WERI-Rb-1 (cell line): ENCODE data around the gene LNX1.

ENCODE experiments used
- DNase-seq: peaks from one replicate; pipeline ENCODE4 v3.0.0-alpha.2; 2020
- H3K27ac ChIP-seq: fragments of 250-450 bp; sonication (Bioruptor Pico); 2 replicates; pipeline ENCODE4 v1.5.1; 2020; ENCODE audit warnings: mild to moderate bottlenecking, moderate library complexity
- H3K27me3 ChIP-seq: fragments of 250-450 bp; sonication (Bioruptor Pico); 2 replicates; pipeline ENCODE4 v1.5.1; 2021; ENCODE audit warnings: mild to moderate bottlenecking, low read depth, moderate library complexity; ENCODE audit not compliant: insufficient read depth, severe bottlenecking
- H3K36me3 ChIP-seq: fragments of 250-450 bp; sonication (Bioruptor Pico); 2 replicates; pipeline ENCODE4 v1.5.1; 2020; ENCODE audit warnings: mild to moderate bottlenecking, moderate library complexity
- H3K4me3 ChIP-seq: 2 replicates; pipeline ENCODE4 v1.5.1; 2011; ENCODE audit warnings: low read depth, mild to moderate bottlenecking, control low read depth, low read length
- H3K9me3 ChIP-seq: fragments of 250-450 bp; sonication (Bioruptor Pico); 2 replicates; pipeline ENCODE4 v1.5.1; 2021; ENCODE audit warnings: mild to moderate bottlenecking, moderate library complexity; ENCODE audit not compliant: severe bottlenecking
- TF ChIP-seq, protein P1 (sequence below): IDR thresholded peaks from 2 replicates; pipeline ENCODE4 v1.5.1; 2011; ENCODE audit warnings: low read depth, mild to moderate bottlenecking, control low read depth, inconsistent platforms, low read length

The LNX1 gene

DNA sequence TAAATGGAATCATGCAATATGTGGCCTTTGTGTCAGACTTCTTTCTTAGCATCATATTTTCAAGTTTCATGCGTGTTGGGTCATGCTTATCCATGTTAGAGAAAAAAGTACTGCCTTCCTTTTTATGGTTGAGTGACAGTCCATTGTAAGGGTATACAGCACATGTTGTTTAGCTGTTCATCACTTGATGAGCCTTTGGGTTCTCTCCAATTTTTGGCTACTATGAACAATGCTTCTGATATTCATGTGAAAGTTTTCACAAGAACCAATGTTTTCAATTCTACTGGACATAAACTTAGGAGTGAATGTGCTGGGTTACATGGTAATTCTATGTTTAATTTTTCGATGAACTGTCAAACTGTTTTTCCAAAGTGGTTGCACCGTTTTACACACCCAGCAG, 28.1 kb upstream of the LNX1 start:
- no peaks in the 10 kb centered on the region for H3K9me3 ChIP-seq
- H3K4me3 ChIP-seq: no peak overlapping the region
- TF ChIP-seq, protein P1, sequence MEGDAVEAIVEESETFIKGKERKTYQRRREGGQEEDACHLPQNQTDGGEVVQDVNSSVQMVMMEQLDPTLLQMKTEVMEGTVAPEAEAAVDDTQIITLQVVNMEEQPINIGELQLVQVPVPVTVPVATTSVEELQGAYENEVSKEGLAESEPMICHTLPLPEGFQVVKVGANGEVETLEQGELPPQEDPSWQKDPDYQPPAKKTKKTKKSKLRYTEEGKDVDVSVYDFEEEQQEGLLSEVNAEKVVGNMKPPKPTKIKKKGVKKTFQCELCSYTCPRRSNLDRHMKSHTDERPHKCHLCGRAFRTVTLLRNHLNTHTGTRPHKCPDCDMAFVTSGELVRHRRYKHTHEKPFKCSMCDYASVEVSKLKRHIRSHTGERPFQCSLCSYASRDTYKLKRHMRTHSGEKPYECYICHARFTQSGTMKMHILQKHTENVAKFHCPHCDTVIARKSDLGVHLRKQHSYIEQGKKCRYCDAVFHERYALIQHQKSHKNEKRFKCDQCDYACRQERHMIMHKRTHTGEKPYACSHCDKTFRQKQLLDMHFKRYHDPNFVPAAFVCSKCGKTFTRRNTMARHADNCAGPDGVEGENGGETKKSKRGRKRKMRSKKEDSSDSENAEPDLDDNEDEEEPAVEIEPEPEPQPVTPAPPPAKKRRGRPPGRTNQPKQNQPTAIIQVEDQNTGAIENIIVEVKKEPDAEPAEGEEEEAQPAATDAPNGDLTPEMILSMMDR: no peak
- H3K36me3 ChIP-seq: no peaks in the 10 kb centered on the region
- DNase-seq: no peak
- no peak overlapping the region for H3K27ac ChIP-seq
- H3K27me3 ChIP-seq: no peaks in the 10 kb centered on the region

DNA sequence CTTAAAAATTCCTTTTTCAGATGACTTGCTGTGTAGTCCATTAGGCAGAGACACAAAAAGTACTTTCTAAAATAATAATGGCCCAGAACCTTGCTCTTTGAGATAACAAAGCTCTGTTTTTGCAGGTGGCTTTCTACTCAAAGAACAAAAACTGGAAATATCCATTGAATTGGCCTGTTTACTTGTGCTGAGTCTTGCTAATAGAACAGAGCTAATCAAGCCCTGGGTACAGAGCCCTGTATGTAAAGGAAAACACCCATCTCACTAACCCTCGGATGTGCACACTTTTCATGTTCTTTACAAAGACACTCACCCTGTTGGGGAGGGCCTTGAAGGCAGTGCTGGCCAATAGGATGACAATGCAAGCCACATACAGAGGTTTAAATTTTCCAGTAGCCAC, 27.0 kb upstream of the LNX1 start:
- no peaks in the 10 kb centered on the region for H3K27me3 ChIP-seq
- DNase-seq: no peak
- no peak overlapping the region for H3K4me3 ChIP-seq
- no peaks in the 10 kb centered on the region for H3K9me3 ChIP-seq
- H3K36me3 ChIP-seq: no peaks in the 10 kb centered on the region
- TF ChIP-seq, protein P1: no peak
- H3K27ac ChIP-seq: no peak overlapping the region

DNA sequence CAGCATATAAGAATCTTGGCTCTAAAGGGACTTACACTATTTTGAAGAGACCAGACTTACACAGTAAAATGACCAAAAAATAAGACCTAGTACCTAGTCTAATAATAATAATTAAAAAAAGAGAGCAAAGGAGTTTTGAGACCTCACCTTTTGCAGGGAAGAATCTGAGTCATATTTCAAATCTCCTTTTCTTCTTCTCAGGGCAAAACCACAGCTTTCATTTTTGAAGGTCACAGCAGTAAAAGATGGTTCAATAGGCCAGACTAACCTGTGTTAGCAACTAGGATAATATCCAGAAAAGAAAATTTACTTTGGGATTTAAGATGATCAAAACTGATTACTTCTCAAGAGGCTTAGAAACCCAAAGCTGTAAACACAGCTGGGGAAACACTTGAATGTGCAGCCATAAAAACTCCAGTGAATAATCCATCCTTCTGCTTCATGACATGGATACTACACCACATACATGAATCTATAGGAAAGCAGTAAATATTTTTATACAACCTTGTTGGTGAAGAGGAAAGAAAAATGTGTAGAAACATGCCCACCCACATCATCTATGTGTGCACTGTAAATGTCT, 25.9 kb upstream of the LNX1 start:
- Histone ChIP-seq H3K27ac (no peak overlapping the region), H3K4me3 (no peak overlapping the region), H3K27me3 (no peaks in the 10 kb centered on the region), H3K36me3 (no peaks in the 10 kb centered on the region), H3K9me3 (no peaks in the 10 kb centered on the region)
- no peak for DNase-seq
- TF ChIP-seq, protein P1: no peak

DNA sequence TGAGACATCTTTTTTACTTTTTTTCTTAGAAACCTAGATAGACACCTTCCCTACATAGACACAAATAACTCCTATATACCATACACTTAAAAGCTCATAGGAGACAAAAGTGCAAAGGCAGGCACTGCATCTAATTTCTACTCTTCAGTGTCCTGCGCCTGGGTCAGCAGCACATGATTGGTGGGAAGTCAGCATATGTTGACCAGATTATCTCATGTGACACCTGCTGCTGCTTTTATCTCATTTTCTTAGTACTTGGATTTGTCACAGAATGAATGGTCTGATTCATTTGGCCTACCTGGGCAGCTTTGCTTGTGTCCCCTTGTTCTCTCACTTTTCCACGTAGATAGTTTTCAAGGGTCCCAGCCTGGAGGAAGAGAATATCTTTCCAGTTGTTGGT, 24.9 kb upstream of the LNX1 start:
- H3K27me3 ChIP-seq: no peaks in the 10 kb centered on the region
- no peaks in the 10 kb centered on the region for H3K36me3 ChIP-seq
- no peaks in the 10 kb centered on the region for H3K9me3 ChIP-seq
- DNase-seq: peak; percentile 31
- TF ChIP-seq, protein P1: no peak
- no peak overlapping the region for H3K27ac ChIP-seq
- no peak overlapping the region for H3K4me3 ChIP-seq

DNA sequence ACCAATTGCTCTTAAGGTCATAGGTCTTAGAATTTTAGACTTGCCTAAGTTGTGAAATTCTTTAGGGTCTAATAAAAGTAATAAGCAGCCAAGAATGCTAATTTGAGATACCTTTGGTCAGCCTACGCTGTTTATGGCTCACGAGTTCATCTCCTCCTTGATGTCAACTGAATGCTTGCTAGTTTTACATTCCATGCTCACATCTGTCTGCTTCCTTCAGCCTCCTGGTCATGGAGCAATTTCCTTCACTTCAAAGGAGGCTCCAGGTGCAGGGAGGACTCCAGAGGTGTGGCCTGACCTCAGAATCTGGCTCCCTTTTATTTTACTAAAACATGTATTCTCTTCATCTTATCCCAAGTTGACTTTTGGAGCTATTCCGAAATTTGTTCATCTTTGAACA, 23.3 kb upstream of the LNX1 start:
- H3K36me3 ChIP-seq: no peaks in the 10 kb centered on the region
- no peaks in the 10 kb centered on the region for H3K9me3 ChIP-seq
- TF ChIP-seq, protein P1: no peak
- no peak overlapping the region for H3K4me3 ChIP-seq
- no peak overlapping the region for H3K27ac ChIP-seq
- H3K27me3 ChIP-seq: no peaks in the 10 kb centered on the region
- DNase-seq: no peak

DNA sequence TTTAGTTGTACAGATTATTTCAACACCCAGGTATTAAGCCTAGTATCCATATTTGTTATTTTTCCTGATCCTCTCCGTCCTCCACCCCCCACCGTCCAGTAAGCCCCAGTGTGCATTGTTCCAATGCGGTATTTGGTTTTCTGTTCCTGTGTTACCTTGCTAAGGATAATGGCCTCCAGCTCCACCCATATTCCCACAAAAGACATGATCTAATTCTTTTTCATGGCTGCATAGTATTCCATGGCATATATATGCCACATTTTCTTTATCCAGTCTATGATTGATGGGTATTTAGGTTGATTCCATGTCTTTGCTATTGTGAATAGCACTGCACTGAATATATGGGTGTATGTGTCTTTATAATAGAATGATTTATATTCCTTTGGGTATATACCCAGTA, 22.1 kb upstream of the LNX1 start:
- H3K27me3 ChIP-seq: no peaks in the 10 kb centered on the region
- H3K4me3 ChIP-seq: no peak overlapping the region

More for the DNA sequence above, 22.1 kb upstream of the LNX1 start:
- no peaks in the 10 kb centered on the region for H3K9me3 ChIP-seq
- no peak overlapping the region for H3K27ac ChIP-seq
- no peaks in the 10 kb centered on the region for H3K36me3 ChIP-seq
- TF ChIP-seq, protein P1: no peak
- DNase-seq: no peak
